Measurements from ENCODE around the gene SVOPL. TPM values are rescaled to one million over a fixed set of nuclear protein-coding genes. Genes with fewer than 3 reads are reported as not detected.

Gene SVOPL
- total RNA-seq, 1 experiment from 2014 or later: not detected

DNA sequence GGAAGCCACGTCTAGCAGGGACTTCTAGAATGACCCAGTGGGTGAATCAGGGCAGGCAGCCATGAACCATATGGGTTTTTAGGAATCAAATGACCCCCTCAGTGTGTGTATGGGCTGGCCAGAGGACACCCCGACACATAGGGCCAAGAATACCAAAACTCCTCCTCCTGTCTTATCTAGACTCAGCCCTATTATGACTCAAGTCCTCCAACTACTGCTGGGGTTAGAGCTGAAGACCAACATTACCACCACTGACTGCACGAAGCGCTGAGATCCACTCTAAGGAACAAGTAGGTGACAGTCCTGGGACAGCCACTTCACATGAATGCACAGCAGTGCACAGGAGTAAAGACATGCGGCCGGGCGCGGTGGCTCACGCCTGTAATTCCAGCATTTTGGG, 11.5 kb upstream of the SVOPL start:
- ATAC-seq: no peak
- no peak overlapping the region for H3K4me3 ChIP-seq (replicated peaks in 1 of 2; ENCODE audit: low read depth in 1 of 2, low read length in 2 of 2)
- RAD21 ChIA-PET (ENCODE audit: low non-redundant PET in 1 of 2, low total read pairs in 2 of 2, uncharacterized antibody in 2 of 2, unreplicated experiment in 2 of 2): no interaction called here
- intact Hi-C loops (cut with micrococcal nuclease): no loop called here
- CTCF ChIA-PET: no interaction called here
- H3K27me3 ChIP-seq (ENCODE audit: insufficient read depth, low read length): no peaks in the 10 kb centered on the region
- H3K9ac ChIP-seq (ENCODE audit: low read length): no peak overlapping the region
- no peaks in the 10 kb centered on the region for H3K9me3 ChIP-seq (ENCODE audit: control insufficient read depth in 1 of 2, insufficient read depth in 1 of 2, low read depth in 1 of 2, low read length in 2 of 2)
- DNase-seq (ENCODE audit: low read depth, low spot score): no peak
- no TSS peak for BruUV-seq (replicated peaks)
- POLR2A ChIA-PET: no interaction called here
- H3K36me3 ChIP-seq (ENCODE audit: control insufficient read depth in 1 of 2, insufficient read depth in 2 of 2, low read length in 2 of 2): no peaks in the 10 kb centered on the region
- H4K20me1 ChIP-seq (ENCODE audit: insufficient read depth): no peaks in the 10 kb centered on the region
- TF ChIP-seq CBX3 (IDR thresholded peaks at IDR 0.05; ENCODE audit: low read depth): no peak
- no peak for TF ChIP-seq SRF (IDR thresholded peaks at IDR 0.05; ENCODE audit: low read depth)
- no peak for TF ChIP-seq YY1 (IDR thresholded peaks at IDR 0.05; ENCODE audit: extremely low read depth, insufficient replicate concordance, low read depth, low read length)
- TF ChIP-seq EGR1 (IDR thresholded peaks at IDR 0.05; ENCODE audit: low read depth): no peak
- TF ChIP-seq POLR2AphosphoS5 (IDR thresholded peaks at IDR 0.05; ENCODE audit: low read depth, low read length): no peak
- no peak for TF ChIP-seq CEBPB (IDR thresholded peaks at IDR 0.05; ENCODE audit: low read depth)
- no peak for TF ChIP-seq EZH2phosphoT487 (IDR thresholded peaks at IDR 0.05; ENCODE audit: borderline replicate concordance)
- TF ChIP-seq, protein P1, sequence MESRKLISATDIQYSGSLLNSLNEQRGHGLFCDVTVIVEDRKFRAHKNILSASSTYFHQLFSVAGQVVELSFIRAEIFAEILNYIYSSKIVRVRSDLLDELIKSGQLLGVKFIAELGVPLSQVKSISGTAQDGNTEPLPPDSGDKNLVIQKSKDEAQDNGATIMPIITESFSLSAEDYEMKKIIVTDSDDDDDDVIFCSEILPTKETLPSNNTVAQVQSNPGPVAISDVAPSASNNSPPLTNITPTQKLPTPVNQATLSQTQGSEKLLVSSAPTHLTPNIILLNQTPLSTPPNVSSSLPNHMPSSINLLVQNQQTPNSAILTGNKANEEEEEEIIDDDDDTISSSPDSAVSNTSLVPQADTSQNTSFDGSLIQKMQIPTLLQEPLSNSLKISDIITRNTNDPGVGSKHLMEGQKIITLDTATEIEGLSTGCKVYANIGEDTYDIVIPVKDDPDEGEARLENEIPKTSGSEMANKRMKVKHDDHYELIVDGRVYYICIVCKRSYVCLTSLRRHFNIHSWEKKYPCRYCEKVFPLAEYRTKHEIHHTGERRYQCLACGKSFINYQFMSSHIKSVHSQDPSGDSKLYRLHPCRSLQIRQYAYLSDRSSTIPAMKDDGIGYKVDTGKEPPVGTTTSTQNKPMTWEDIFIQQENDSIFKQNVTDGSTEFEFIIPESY (IDR thresholded peaks at IDR 0.05; ENCODE audit: extremely low read depth, insufficient replicate concordance, low read length): no peak
- TF ChIP-seq TCF7L2 (IDR thresholded peaks at IDR 0.05; ENCODE audit: borderline replicate concordance, extremely low read depth, insufficient read depth, insufficient read length): no peak
- no peak for TF ChIP-seq ELF1 (IDR thresholded peaks at IDR 0.05; ENCODE audit: borderline replicate concordance, low read depth)
- TF ChIP-seq, protein P2, sequence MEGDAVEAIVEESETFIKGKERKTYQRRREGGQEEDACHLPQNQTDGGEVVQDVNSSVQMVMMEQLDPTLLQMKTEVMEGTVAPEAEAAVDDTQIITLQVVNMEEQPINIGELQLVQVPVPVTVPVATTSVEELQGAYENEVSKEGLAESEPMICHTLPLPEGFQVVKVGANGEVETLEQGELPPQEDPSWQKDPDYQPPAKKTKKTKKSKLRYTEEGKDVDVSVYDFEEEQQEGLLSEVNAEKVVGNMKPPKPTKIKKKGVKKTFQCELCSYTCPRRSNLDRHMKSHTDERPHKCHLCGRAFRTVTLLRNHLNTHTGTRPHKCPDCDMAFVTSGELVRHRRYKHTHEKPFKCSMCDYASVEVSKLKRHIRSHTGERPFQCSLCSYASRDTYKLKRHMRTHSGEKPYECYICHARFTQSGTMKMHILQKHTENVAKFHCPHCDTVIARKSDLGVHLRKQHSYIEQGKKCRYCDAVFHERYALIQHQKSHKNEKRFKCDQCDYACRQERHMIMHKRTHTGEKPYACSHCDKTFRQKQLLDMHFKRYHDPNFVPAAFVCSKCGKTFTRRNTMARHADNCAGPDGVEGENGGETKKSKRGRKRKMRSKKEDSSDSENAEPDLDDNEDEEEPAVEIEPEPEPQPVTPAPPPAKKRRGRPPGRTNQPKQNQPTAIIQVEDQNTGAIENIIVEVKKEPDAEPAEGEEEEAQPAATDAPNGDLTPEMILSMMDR (IDR thresholded peaks at IDR 0.05 in 2 of 3, conservative IDR thresholded peaks at IDR 0.05 in 1 of 3; ENCODE audit: borderline replicate concordance in 1 of 3, insufficient read depth in 1 of 3, low read depth in 2 of 3, low read length in 2 of 3): no peak
- TF ChIP-seq ZFX (IDR thresholded peaks at IDR 0.05): no peak
- TF ChIP-seq, protein P3, sequence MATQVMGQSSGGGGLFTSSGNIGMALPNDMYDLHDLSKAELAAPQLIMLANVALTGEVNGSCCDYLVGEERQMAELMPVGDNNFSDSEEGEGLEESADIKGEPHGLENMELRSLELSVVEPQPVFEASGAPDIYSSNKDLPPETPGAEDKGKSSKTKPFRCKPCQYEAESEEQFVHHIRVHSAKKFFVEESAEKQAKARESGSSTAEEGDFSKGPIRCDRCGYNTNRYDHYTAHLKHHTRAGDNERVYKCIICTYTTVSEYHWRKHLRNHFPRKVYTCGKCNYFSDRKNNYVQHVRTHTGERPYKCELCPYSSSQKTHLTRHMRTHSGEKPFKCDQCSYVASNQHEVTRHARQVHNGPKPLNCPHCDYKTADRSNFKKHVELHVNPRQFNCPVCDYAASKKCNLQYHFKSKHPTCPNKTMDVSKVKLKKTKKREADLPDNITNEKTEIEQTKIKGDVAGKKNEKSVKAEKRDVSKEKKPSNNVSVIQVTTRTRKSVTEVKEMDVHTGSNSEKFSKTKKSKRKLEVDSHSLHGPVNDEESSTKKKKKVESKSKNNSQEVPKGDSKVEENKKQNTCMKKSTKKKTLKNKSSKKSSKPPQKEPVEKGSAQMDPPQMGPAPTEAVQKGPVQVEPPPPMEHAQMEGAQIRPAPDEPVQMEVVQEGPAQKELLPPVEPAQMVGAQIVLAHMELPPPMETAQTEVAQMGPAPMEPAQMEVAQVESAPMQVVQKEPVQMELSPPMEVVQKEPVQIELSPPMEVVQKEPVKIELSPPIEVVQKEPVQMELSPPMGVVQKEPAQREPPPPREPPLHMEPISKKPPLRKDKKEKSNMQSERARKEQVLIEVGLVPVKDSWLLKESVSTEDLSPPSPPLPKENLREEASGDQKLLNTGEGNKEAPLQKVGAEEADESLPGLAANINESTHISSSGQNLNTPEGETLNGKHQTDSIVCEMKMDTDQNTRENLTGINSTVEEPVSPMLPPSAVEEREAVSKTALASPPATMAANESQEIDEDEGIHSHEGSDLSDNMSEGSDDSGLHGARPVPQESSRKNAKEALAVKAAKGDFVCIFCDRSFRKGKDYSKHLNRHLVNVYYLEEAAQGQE (IDR thresholded peaks at IDR 0.05; ENCODE audit: low read depth): no peak
- TF ChIP-seq RAD21 (IDR thresholded peaks at IDR 0.05; ENCODE audit: low read depth): no peak
- TF ChIP-seq, protein P4, sequence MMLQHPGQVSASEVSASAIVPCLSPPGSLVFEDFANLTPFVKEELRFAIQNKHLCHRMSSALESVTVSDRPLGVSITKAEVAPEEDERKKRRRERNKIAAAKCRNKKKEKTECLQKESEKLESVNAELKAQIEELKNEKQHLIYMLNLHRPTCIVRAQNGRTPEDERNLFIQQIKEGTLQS (IDR thresholded peaks at IDR 0.05): no peak
- no peak for TF ChIP-seq SP1 (IDR thresholded peaks at IDR 0.05; ENCODE audit: low read depth)
- no peak overlapping the region for H2AFZ ChIP-seq (ENCODE audit: low read depth, low read length, poor library complexity, severe bottlenecking)
- no peak overlapping the region for H3K4me2 ChIP-seq (ENCODE audit: low read length)
- no peaks in the 10 kb centered on the region for H3K9me2 ChIP-seq (ENCODE audit: insufficient read depth)
- H3K79me2 ChIP-seq (ENCODE audit: insufficient read depth, low read length): no peaks in the 10 kb centered on the region
- H3K27ac ChIP-seq (ENCODE audit: low read depth, low read length): no peak overlapping the region
- no peaks in the 10 kb centered on the region for H3K4me1 ChIP-seq (ENCODE audit: control insufficient read depth in 1 of 2, insufficient read depth in 2 of 2, low read length in 2 of 2)

Measured in HCT116 (cell line).